GM12878 (cell line): ENCODE data around the gene USP37. TPM values are rescaled to one million over a fixed set of nuclear protein-coding genes. Genes with fewer than 3 reads are reported as not detected.

Experiments
- ATAC-seq: fragments of 200-7000 bp; cut with Tn5 transposase; 3 replicates; pipeline ENCODE4 v1.9.1; 2020; ENCODE audit warnings: mild to moderate bottlenecking, moderate library complexity
- BruUV-seq: library from RNA; stranded (reverse); fragments of 400-500 nt; replicated peaks from 2 replicates; lab custom pipeline; 2021; lab: Mats Ljungman, UMichigan
- CTCF ChIA-PET: fragments of 300-600 bp; sonication (Branson Sonifier 250); formaldehyde crosslinking; extraction: SDS; loops from one replicate; lab custom pipeline; 2021; ENCODE audit warnings: inconsistent platforms; lab: Yijun Ruan, JAX
- POLR2A ChIA-PET: fragments of 350-600 bp; formaldehyde crosslinking; extraction: SDS; loops from one replicate; lab custom pipeline; 2021; ENCODE audit warnings: inconsistent platforms; lab: Charles Lee
- RAD21 ChIA-PET: fragments of 300-600 bp; sonication (Branson Sonifier 250); formaldehyde crosslinking; loops from one replicate; lab custom pipeline; 2023; ENCODE audit warnings: antibody characterized with exemption; ENCODE audit not compliant: unreplicated experiment; lab: Charles Lee
- SMC1A ChIA-PET: fragments of 300-600 bp; sonication (Branson Sonifier 250); formaldehyde crosslinking; loops from one replicate; lab custom pipeline; 2023; ENCODE audit not compliant: unreplicated experiment, uncharacterized antibody; lab: Charles Lee
- DNase-seq: peaks from one replicate; pipeline ENCODE4 v3.0.0-alpha.2; 2011; ENCODE audit warnings: low read depth, low spot score
- FAIRE-seq: peaks from 3 replicates; lab custom pipeline; 2011; peaks lifted over from hg19 to GRCh38; lab: Jason Lieb, UNC
- H2AFZ ChIP-seq: 2 replicates; pipeline ENCODE4 v1.6.0; 2011; ENCODE audit warnings: low read depth, low read length, control low read depth; ENCODE audit not compliant: control insufficient read depth
- H3K27ac ChIP-seq: 2 replicates; pipeline ENCODE4 v1.5.1; 2011; ENCODE audit warnings: control low read depth; ENCODE audit not compliant: control insufficient read depth, insufficient read depth
- H3K27me3 ChIP-seq, 2 experiments: replicated peaks in 1 of 2; 2 replicates each; pipeline versions ENCODE4 v1.6.0 to v1.6.1; 2011; ENCODE audit warnings: low read length in 1 of 2; ENCODE audit not compliant: control insufficient read depth in 2 of 2, insufficient read depth in 2 of 2
- H3K36me3 ChIP-seq, 2 experiments: 2 replicates each; pipeline ENCODE4 v1.5.1; 2011; ENCODE audit warnings: low read length in 1 of 2; ENCODE audit not compliant: control insufficient read depth in 2 of 2, insufficient read depth in 2 of 2
- H3K4me1 ChIP-seq: 2 replicates; pipeline ENCODE4 v1.6.1; 2011; ENCODE audit warnings: mild to moderate bottlenecking, low read length, moderate library complexity, mixed read lengths; ENCODE audit not compliant: control insufficient read depth, insufficient read depth
- H3K4me2 ChIP-seq: 2 replicates; pipeline ENCODE4 v1.6.0; 2011; ENCODE audit warnings: control low read depth; ENCODE audit not compliant: control insufficient read depth, insufficient read depth
- H3K4me3 ChIP-seq: fragments of 200-600 bp; sonication (generic); 2 replicates; pipeline ENCODE4 v1.5.1; 2016
- H3K79me2 ChIP-seq: 2 replicates; pipeline ENCODE4 v1.6.0; 2011; ENCODE audit warnings: low read length; ENCODE audit not compliant: control insufficient read depth, insufficient read depth
- H3K9ac ChIP-seq: 2 replicates; pipeline ENCODE4 v1.8.0; 2011; ENCODE audit warnings: low read length, control low read depth, mixed read lengths; ENCODE audit not compliant: control insufficient read depth, insufficient read depth
- H3K9me3 ChIP-seq: replicated peaks from 3 replicates; pipeline ENCODE4 v1.5.1; 2011; ENCODE audit warnings: mild to moderate bottlenecking, low read length; ENCODE audit not compliant: control insufficient read depth, insufficient read depth
- H4K20me1 ChIP-seq: 2 replicates; pipeline ENCODE4 v1.6.0; 2011; ENCODE audit not compliant: control insufficient read depth, insufficient read depth
- GABPA ChIP-seq: IDR thresholded peaks from 2 replicates; pipeline ENCODE4 v1.6.1; 2014; ENCODE audit warnings: antibody characterized with exemption, low read depth, mild to moderate bottlenecking, inconsistent platforms
- HDAC2 ChIP-seq: fragments of 200-600 bp; sonication (generic); IDR thresholded peaks from 2 replicates; pipeline ENCODE4 v1.6.1; 2017
- MEF2B ChIP-seq: fragments of 450-650 bp; IDR thresholded peaks from 2 replicates; pipeline ENCODE4 v1.6.1; 2018; ENCODE audit warnings: mild to moderate bottlenecking, moderate library complexity; ENCODE audit not compliant: partially characterized antibody, poor library complexity, severe bottlenecking
- MYB ChIP-seq: fragments of 150-350 bp; IDR thresholded peaks from 2 replicates; pipeline ENCODE4 v1.6.1; 2014; ENCODE audit warnings: mild to moderate bottlenecking, low read depth, low read length, borderline replicate concordance
- NFIC ChIP-seq: IDR thresholded peaks from 2 replicates; pipeline ENCODE4 v1.6.1; 2012; ENCODE audit warnings: low read depth, mild to moderate bottlenecking, inconsistent platforms, low read length, moderate library complexity
- NR2C1 ChIP-seq: fragments of 450-650 bp; IDR thresholded peaks from 2 replicates; pipeline ENCODE4 v1.6.1; 2017; ENCODE audit warnings: antibody characterized with exemption, mild to moderate bottlenecking, moderate library complexity
- PRDM15 ChIP-seq: fragments of 450-650 bp; formaldehyde crosslinking; IDR thresholded peaks from 2 replicates; pipeline ENCODE4 v1.4.0; 2020; ENCODE audit warnings: mild to moderate bottlenecking, moderate library complexity
- RAD51 ChIP-seq: fragments of 450-650 bp; IDR thresholded peaks from 2 replicates; pipeline ENCODE4 v1.6.1; 2016; ENCODE audit warnings: moderate library complexity, mild to moderate bottlenecking, inconsistent platforms
- SMC3 ChIP-seq: IDR thresholded peaks from 2 replicates; pipeline ENCODE4 v1.6.1; 2011; ENCODE audit warnings: low read length, improper control_type of control experiment, borderline replicate concordance
- WGBS: methylation state at CpG from one replicate; pipeline ENCODE4 v1.1.6; 2016; ENCODE audit warnings: low lambda C conversion rate; ENCODE audit not compliant: insufficient replicate concordance, insufficient coverage; ENCODE audit errors: missing lambda C conversion rate; 5-methylcytosine and 5-hydroxymethylcytosine counted together
- in situ Hi-C: fragments of 300-500 bp; cut with MboI; formaldehyde crosslinking; loops from 9 replicates; pipeline ENCODE4 v1.14.3; 2018; ENCODE audit warnings: mixed read lengths
- intact Hi-C: fragments of 100-400 bp; cut with micrococcal nuclease; formaldehyde crosslinking; loops from one replicate; pipeline ENCODE4 v1.14.2; 2022; ENCODE audit not compliant: unreplicated experiment
- polyA plus RNA-seq, 11 experiments: library from polyadenylated mRNA; depleted of rRNA in 4 of 11; unstranded in 6 of 11; stranded (reverse) in 5 of 11; fragments of >200 nt; fragmentation: Nextera tagmentation in 4 of 11; fragmentation: Illumina TruSeq in 1 of 11; extraction: Ambion mirVana in 4 of 11; extraction: Trizol in 1 of 11; gene quantifications; 1 replicate in 1 of 11; 2 replicates in 10 of 11; pipeline versions ENCODE4 v1.2.1 to v1.2.3, GENCODE V29; 2011 to 2016; ENCODE audit warnings: inconsistent platforms in 2 of 11, missing spikeins in 2 of 11, low read depth in 1 of 11
- total RNA-seq, 4 experiments: library from RNA; depleted of rRNA in 3 of 4; stranded (reverse); fragments of >200 nt in 3 of 4; fragmentation: Illumina TruSeq in 1 of 4; extraction: Trizol in 1 of 4; gene quantifications; 2 replicates each; pipeline versions ENCODE4 v1.2.1 to v1.2.3, GENCODE V29; 2013 to 2021

The USP37 gene
- total and polyA plus RNA-seq, 10 of the 15 experiments (the other 5 are each of a cell fraction or from before 2014, with no cell fraction given), result 2.8 to 16.0 (median 10.4) TPM

GRCh38 chr2:218578272-218578877 is 10.2 kb upstream of the USP37 start:
- no peak overlapping the region for H3K4me2 ChIP-seq
- H3K27ac ChIP-seq, result no peak overlapping the region
- DNase-seq (no peak), FAIRE-seq (no peak), ATAC-seq (no peak)
- no peak for TF ChIP-seq NFIC
- TF ChIP-seq MYB, result no peak
- TF ChIP-seq SMC3, result no peak
- no peak for TF ChIP-seq NR2C1
- no peak for TF ChIP-seq GABPA
- TF ChIP-seq PRDM15 (CRISPR knock-in tag), result no peak
- TF ChIP-seq HDAC2, result no peak
- no peak for TF ChIP-seq RAD51
- TF ChIP-seq MEF2B, result no peak
- in situ Hi-C loops, result no loop called here
- RAD21 ChIA-PET, result interaction anchor here (0.6 to 0.7 kb wide), 2 partner anchors 9 to 310 kb away, joined by 3 to 4 read pairs; no protein-coding TSS in a partner anchor
- 90% methylated on average over 3 of the region's 3 CpGs for WGBS
- H3K27me3 ChIP-seq, result no peaks in the 10 kb centered on the region
- H2AFZ ChIP-seq, result no peak overlapping the region
- CTCF ChIA-PET, result interaction anchor here (0.8 to 0.9 kb wide), 2 partner anchors 12 to 70 kb away, joined by 3 read pairs; no protein-coding TSS in a partner anchor
- POLR2A ChIA-PET, result interaction anchor here (1.6 kb wide), 1 partner anchor 9 kb away, joined by 6 read pairs; no protein-coding TSS in a partner anchor
- no TSS peak for BruUV-seq
- peaks cover 56% of the 10 kb centered on the region for H3K79me2 ChIP-seq
- peaks cover 4% of the 10 kb centered on the region; the same call in 1 of the 2 replicates for H3K4me1 ChIP-seq
- no peak overlapping the region for H3K4me3 ChIP-seq
- H3K9ac ChIP-seq, result no peak overlapping the region
- SMC1A ChIA-PET, result interaction anchor here (0.9 to 2.1 kb wide), 4 partner anchors 11 to 105 kb away, joined by 3 to 6 read pairs (median 4); no protein-coding TSS in a partner anchor
- no peaks in the 10 kb centered on the region for H3K9me3 ChIP-seq
- 0 out of 2 replicates have a peak, but pooled peaks cover 3% of the 10 kb centered on the region for H4K20me1 ChIP-seq
- intact Hi-C loops, result no loop called here
- H3K36me3 ChIP-seq, result peaks cover 2 to 34% of the 10 kb centered on the region in 2 experiments; a peak in 3 of 4 replicates
